GM18507 (cell line): Measurements from ENCODE around the gene EME1.

ENCODE experiments used
- DNase-seq: peaks from one replicate; pipeline ENCODE4 v3.0.0; 2011; ENCODE audit warnings: low read depth; ENCODE audit not compliant: insufficient read length; ENCODE audit errors: extremely low spot score
- FAIRE-seq: peaks from 2 replicates; lab custom pipeline; 2011; peaks lifted over from hg19 to GRCh38; lab: Jason Lieb, UNC

EME1 gene

GRCh38 chr17:50360486-50361115 is 12.4 kb upstream of the EME1 start:
- FAIRE-seq: no peak
- no peak for DNase-seq

- peak; percentile 93 for FAIRE-seq
- peak; percentile 43 for DNase-seq
Measured at GRCh38 chr17:50361561-50362480, 11.2 kb upstream of the EME1 start.

- DNase-seq (no peak), FAIRE-seq (no peak)
Measured at GRCh38 chr17:50362661-50363060, 10.4 kb upstream of the EME1 start.

- FAIRE-seq: no peak
- DNase-seq: no peak
Measured at GRCh38 chr17:50363217-50364060, 9.6 kb upstream of the EME1 start.

GRCh38 chr17:50364061-50364458 is 9.0 kb upstream of the EME1 start:
- FAIRE-seq (no peak), DNase-seq (no peak)

GRCh38 chr17:50364715-50365114 is 8.3 kb upstream of the EME1 start:
- FAIRE-seq: no peak
- DNase-seq: no peak

GRCh38 chr17:50365165-50365564 is 7.9 kb upstream of the EME1 start:
- FAIRE-seq: no peak
- DNase-seq: no peak

GRCh38 chr17:50365649-50366393 is 7.2 kb upstream of the EME1 start:
- no peak for DNase-seq
- FAIRE-seq: no peak

- FAIRE-seq (no peak), DNase-seq (no peak)
Measured at GRCh38 chr17:50367401-50367800, 5.6 kb upstream of the EME1 start.

- DNase-seq: no peak
- FAIRE-seq: no peak
Measured at GRCh38 chr17:50370052-50370451, 3.0 kb upstream of the EME1 start.

GRCh38 chr17:50371526-50371925 is 1.5 kb upstream of the EME1 start:
- FAIRE-seq: no peak
- no peak for DNase-seq

GRCh38 chr17:50372222-50372757 is 739 bp upstream of the EME1 start:
- DNase-seq (no peak), FAIRE-seq (no peak)

- FAIRE-seq (no peak), DNase-seq (no peak)
Measured at GRCh38 chr17:50373705-50374104, 676 bp downstream of the EME1 start.

- FAIRE-seq (no peak), DNase-seq (no peak)
Measured at GRCh38 chr17:50375858-50376538, 3.0 kb downstream of the EME1 start.

GRCh38 chr17:50379351-50380132 is 6.5 kb downstream of the EME1 start:
- FAIRE-seq: no peak
- no peak for DNase-seq

- DNase-seq: no peak
- FAIRE-seq: no peak
Measured at GRCh38 chr17:50380369-50381259, 7.6 kb downstream of the EME1 start.

- DNase-seq (no peak), FAIRE-seq (no peak)
Measured at GRCh38 chr17:50381260-50381815, 8.3 kb downstream of the EME1 start.
